Glutamatergic neuron (in vitro differentiated cells): ENCODE measurements around the gene EML2. TPM values are rescaled to one million over a fixed set of nuclear protein-coding genes. Genes with fewer than 3 reads are reported as not detected.

ENCODE experiments used
- DNase-seq: peaks from one replicate; pipeline ENCODE4 v3.0.0; 2022
- H3K27ac Mint-ChIP-seq: one replicate; pipeline ENCODE4 v1.8.0; 2020; ENCODE audit warnings: mild to moderate bottlenecking, mixed read lengths, inconsistent platforms; ENCODE audit not compliant: unreplicated experiment
- H3K27me3 Mint-ChIP-seq: one replicate; pipeline ENCODE4 v1.8.0; 2020; ENCODE audit warnings: mild to moderate bottlenecking, moderate library complexity, mixed read lengths, inconsistent platforms; ENCODE audit not compliant: unreplicated experiment
- H3K36me3 Mint-ChIP-seq: one replicate; pipeline ENCODE4 v1.8.0; 2020; ENCODE audit warnings: mild to moderate bottlenecking, mixed read lengths, inconsistent platforms; ENCODE audit not compliant: unreplicated experiment
- H3K4me1 Mint-ChIP-seq: one replicate; pipeline ENCODE4 v1.8.0; 2020; ENCODE audit warnings: mild to moderate bottlenecking, low read depth, mixed read lengths, inconsistent platforms; ENCODE audit not compliant: unreplicated experiment
- H3K4me3 Mint-ChIP-seq: one replicate; pipeline ENCODE4 v1.8.0; 2020; ENCODE audit warnings: mild to moderate bottlenecking, mixed read lengths, inconsistent platforms; ENCODE audit not compliant: unreplicated experiment
- H3K9me3 Mint-ChIP-seq: one replicate; pipeline ENCODE4 v1.8.0; 2020; ENCODE audit warnings: mild to moderate bottlenecking, moderate library complexity, mixed read lengths, inconsistent platforms; ENCODE audit not compliant: unreplicated experiment
- CTCF ChIP-seq: fragments of 200-600 bp; sonication (generic); IDR thresholded peaks from one replicate; pipeline ENCODE4 v1.5.0; 2021; ENCODE audit not compliant: partially characterized antibody, unreplicated experiment
- total RNA-seq: library from RNA; stranded (reverse); fragmentation: NEBNext Ultra II Directional; extraction: Animal tissue kit (Norgen Biotek cat#: 25700); gene quantifications from one replicate; pipeline ENCODE4 v1.2.1, GENCODE V29; 2021; ENCODE audit not compliant: unreplicated experiment

EML2 gene
- total RNA-seq, 1 donor from 2014 or later: 53.2 TPM

- Mint-ChIP-seq H3K36me3 (no peaks in the 10 kb centered on the region), H3K4me1 (no peaks in the 10 kb centered on the region), H3K27me3 (peaks cover 9% of the 10 kb centered on the region), H3K4me3 (peak overlapping the region; percentile 49), H3K27ac (no peak overlapping the region), H3K9me3 (no peaks in the 10 kb centered on the region)
- DNase-seq: peak; percentile 80
- TF ChIP-seq CTCF: peak; percentile 99
These were observed 42.3 kb upstream of the EML2 start for GRCh38 chr19:45681391-45682015.

- H3K27me3 Mint-ChIP-seq: peaks cover 12% of the 10 kb centered on the region
- TF ChIP-seq CTCF: no peak
- peak; percentile 82 for DNase-seq
- peaks cover 4% of the 10 kb centered on the region for H3K9me3 Mint-ChIP-seq
- H3K4me3 Mint-ChIP-seq: peak overlapping the region; percentile 75
- no peaks in the 10 kb centered on the region for H3K4me1 Mint-ChIP-seq
- no peak overlapping the region for H3K27ac Mint-ChIP-seq
- no peaks in the 10 kb centered on the region for H3K36me3 Mint-ChIP-seq
These were observed 38.4 kb upstream of the EML2 start for GRCh38 chr19:45677351-45678230.

- no peak for TF ChIP-seq CTCF
- Mint-ChIP-seq H3K27me3 (peaks cover 12% of the 10 kb centered on the region), H3K4me1 (no peaks in the 10 kb centered on the region), H3K27ac (no peak overlapping the region), H3K9me3 (peaks cover 5% of the 10 kb centered on the region), H3K36me3 (no peaks in the 10 kb centered on the region), H3K4me3 (peak overlapping the region; percentile 71)
- no peak for DNase-seq
These were observed 37.7 kb upstream of the EML2 start for GRCh38 chr19:45676851-45677263.

GRCh38 chr19:45674946-45675345 lies 35.7 kb upstream of the EML2 start:
- peaks cover 5% of the 10 kb centered on the region for H3K9me3 Mint-ChIP-seq
- no peak overlapping the region for H3K27ac Mint-ChIP-seq
- H3K27me3 Mint-ChIP-seq: peaks cover 16% of the 10 kb centered on the region
- no peak for TF ChIP-seq CTCF
- no peak for DNase-seq
- no peaks in the 10 kb centered on the region for H3K4me1 Mint-ChIP-seq
- no peaks in the 10 kb centered on the region for H3K36me3 Mint-ChIP-seq
- no peak overlapping the region for H3K4me3 Mint-ChIP-seq
